Measurements from ENCODE around the gene MAP4.
"Not testable (repeated sequence)": the region's sequence is repeated elsewhere in the genome, so short reads cannot be mapped to it uniquely, and the experiment has no call there.

Gene MAP4

GRCh38 chr3:48030188-48030587 lies 14.0 kb upstream of the MAP4 start:
- no peaks in the 10 kb centered on the region for H3K27me3 ChIP-seq (ENCODE audit: insufficient read depth, low read length)
- no peak overlapping the region for H3K4me3 ChIP-seq (ENCODE audit: low read length)
- no peaks in the 10 kb centered on the region for H3K36me3 ChIP-seq (ENCODE audit: insufficient read depth, low read length)
- peaks cover 15% of the 10 kb centered on the region for H3K4me1 ChIP-seq (ENCODE audit: insufficient read depth, low read length)
- H2AFZ ChIP-seq (ENCODE audit: low read depth, low read length), result no peak overlapping the region
- H3K9me3 ChIP-seq (ENCODE audit: low read length), result no peaks in the 10 kb centered on the region

- no peaks in the 10 kb centered on the region for H3K27me3 ChIP-seq (ENCODE audit: insufficient read depth, low read length)
These were observed 11.0 kb upstream of the MAP4 start for GRCh38 chr3:48026951-48027908.

GRCh38 chr3:48026098-48026497 lies 9.9 kb upstream of the MAP4 start:
- Histone ChIP-seq H3K4me1 (ENCODE audit: insufficient read depth, low read length) (peaks cover 10% of the 10 kb centered on the region), H3K4me3 (ENCODE audit: low read length) (no peak overlapping the region), H3K27me3 (ENCODE audit: insufficient read depth, low read length) (no peaks in the 10 kb centered on the region), H3K36me3 (ENCODE audit: insufficient read depth, low read length) (no peaks in the 10 kb centered on the region), H2AFZ (ENCODE audit: low read depth, low read length) (no peak overlapping the region), H3K9me3 (ENCODE audit: low read length) (no peaks in the 10 kb centered on the region)

More at GRCh38 chr3:48026951-48027908, 11.0 kb upstream of the MAP4 start:
- Histone ChIP-seq H3K4me1 (ENCODE audit: insufficient read depth, low read length) (peaks cover 10% of the 10 kb centered on the region), H3K36me3 (ENCODE audit: insufficient read depth, low read length) (no peaks in the 10 kb centered on the region), H3K9me3 (ENCODE audit: low read length) (no peaks in the 10 kb centered on the region), H2AFZ (ENCODE audit: low read depth, low read length) (no peak overlapping the region), H3K4me3 (ENCODE audit: low read length) (no peak overlapping the region)

GRCh38 chr3:48024401-48024800 lies 8.2 kb upstream of the MAP4 start:
- Histone ChIP-seq H3K36me3 (ENCODE audit: insufficient read depth, low read length) (peaks cover 2% of the 10 kb centered on the region), H3K9me3 (ENCODE audit: low read length) (no peaks in the 10 kb centered on the region), H3K4me3 (ENCODE audit: low read length) (no peak overlapping the region), H3K4me1 (ENCODE audit: insufficient read depth, low read length) (peaks cover 10% of the 10 kb centered on the region), H3K27me3 (ENCODE audit: insufficient read depth, low read length) (no peaks in the 10 kb centered on the region), H2AFZ (ENCODE audit: low read depth, low read length) (no peak overlapping the region)

- Histone ChIP-seq H3K4me1 (ENCODE audit: insufficient read depth, low read length) (peaks cover 10% of the 10 kb centered on the region), H3K9me3 (ENCODE audit: low read length) (peaks cover 2% of the 10 kb centered on the region), H3K27me3 (ENCODE audit: insufficient read depth, low read length) (no peaks in the 10 kb centered on the region), H3K4me3 (ENCODE audit: low read length) (no peak overlapping the region), H2AFZ (ENCODE audit: low read depth, low read length) (no peak overlapping the region), H3K36me3 (ENCODE audit: insufficient read depth, low read length) (peaks cover 7% of the 10 kb centered on the region)
These were observed 7.2 kb upstream of the MAP4 start for GRCh38 chr3:48023377-48023776.

GRCh38 chr3:48022178-48022577 lies 6.0 kb upstream of the MAP4 start:
- H3K9me3 ChIP-seq (ENCODE audit: low read length), result peaks cover 5% of the 10 kb centered on the region
- H3K27me3 ChIP-seq (ENCODE audit: insufficient read depth, low read length), result no peaks in the 10 kb centered on the region
- peaks cover 10% of the 10 kb centered on the region for H3K4me1 ChIP-seq (ENCODE audit: insufficient read depth, low read length)
- H2AFZ ChIP-seq (ENCODE audit: low read depth, low read length), result no peak overlapping the region
- no peak overlapping the region for H3K4me3 ChIP-seq (ENCODE audit: low read length)
- H3K36me3 ChIP-seq (ENCODE audit: insufficient read depth, low read length), result peaks cover 7% of the 10 kb centered on the region

- Histone ChIP-seq H3K4me1 (ENCODE audit: insufficient read depth, low read length) (peaks cover 13% of the 10 kb centered on the region), H3K36me3 (ENCODE audit: insufficient read depth, low read length) (peaks cover 7% of the 10 kb centered on the region), H3K9me3 (ENCODE audit: low read length) (peaks cover 5% of the 10 kb centered on the region)
These were observed 2.6 kb upstream of the MAP4 start for GRCh38 chr3:48018841-48019240.

GRCh38 chr3:48015431-48016180 lies 610 bp downstream of the MAP4 start:
- Histone ChIP-seq H3K4me3 (ENCODE audit: low read length) (no peak overlapping the region), H3K36me3 (ENCODE audit: insufficient read depth, low read length) (peaks cover 10% of the 10 kb centered on the region), H3K9me3 (ENCODE audit: low read length) (peaks cover 5% of the 10 kb centered on the region), H2AFZ (ENCODE audit: low read depth, low read length) (no peak overlapping the region), H3K4me1 (ENCODE audit: insufficient read depth, low read length) (peaks cover 12% of the 10 kb centered on the region), H3K27me3 (ENCODE audit: insufficient read depth, low read length) (no peaks in the 10 kb centered on the region)

More at GRCh38 chr3:48018841-48019240, 2.6 kb upstream of the MAP4 start:
- no peaks in the 10 kb centered on the region for H3K27me3 ChIP-seq (ENCODE audit: insufficient read depth, low read length)
- no peak overlapping the region for H3K4me3 ChIP-seq (ENCODE audit: low read length)
- no peak overlapping the region for H2AFZ ChIP-seq (ENCODE audit: low read depth, low read length)

- Histone ChIP-seq H3K4me3 (ENCODE audit: low read length) (no peak overlapping the region), H3K36me3 (ENCODE audit: insufficient read depth, low read length) (peaks cover 13% of the 10 kb centered on the region), H3K9me3 (ENCODE audit: low read length) (peaks cover 7% of the 10 kb centered on the region), H2AFZ (ENCODE audit: low read depth, low read length) (no peak overlapping the region), H3K27me3 (ENCODE audit: insufficient read depth, low read length) (no peaks in the 10 kb centered on the region), H3K4me1 (ENCODE audit: insufficient read depth, low read length) (peaks cover 12% of the 10 kb centered on the region)
These were observed 1.9 kb downstream of the MAP4 start for GRCh38 chr3:48014358-48014757.

GRCh38 chr3:48013288-48013980 lies 2.8 kb downstream of the MAP4 start:
- H3K27me3 ChIP-seq (ENCODE audit: insufficient read depth, low read length), result no peaks in the 10 kb centered on the region
- H3K36me3 ChIP-seq (ENCODE audit: insufficient read depth, low read length), result peaks cover 12% of the 10 kb centered on the region
- H3K9me3 ChIP-seq (ENCODE audit: low read length), result peaks cover 12% of the 10 kb centered on the region
- no peak overlapping the region for H3K4me3 ChIP-seq (ENCODE audit: low read length)
- peaks cover 12% of the 10 kb centered on the region for H3K4me1 ChIP-seq (ENCODE audit: insufficient read depth, low read length)
- no peak overlapping the region for H2AFZ ChIP-seq (ENCODE audit: low read depth, low read length)

- peaks cover 9% of the 10 kb centered on the region for H3K9me3 ChIP-seq (ENCODE audit: low read length)
- H3K27me3 ChIP-seq (ENCODE audit: insufficient read depth, low read length), result no peaks in the 10 kb centered on the region
- no peak overlapping the region for H2AFZ ChIP-seq (ENCODE audit: low read depth, low read length)
- peaks cover 12% of the 10 kb centered on the region for H3K36me3 ChIP-seq (ENCODE audit: insufficient read depth, low read length)
- H3K4me1 ChIP-seq (ENCODE audit: insufficient read depth, low read length), result peaks cover 12% of the 10 kb centered on the region
- H3K4me3 ChIP-seq (ENCODE audit: low read length), result no peak overlapping the region
These were observed 3.6 kb downstream of the MAP4 start for GRCh38 chr3:48012659-48013058.

- H3K9me3 ChIP-seq (ENCODE audit: low read length); H3K4me3 ChIP-seq (ENCODE audit: low read length); H2AFZ ChIP-seq (ENCODE audit: low read depth, low read length); H3K27me3 ChIP-seq (ENCODE audit: insufficient read depth, low read length); H3K4me1 ChIP-seq (ENCODE audit: insufficient read depth, low read length): not testable (repeated sequence)
- H3K36me3 ChIP-seq (ENCODE audit: insufficient read depth, low read length), result peaks cover 12% of the 10 kb centered on the region
These were observed 8.2 kb downstream of the MAP4 start for GRCh38 chr3:48008066-48008465.

- not testable (repeated sequence) for H3K9me3 ChIP-seq (ENCODE audit: low read length); H3K4me3 ChIP-seq (ENCODE audit: low read length); H3K27me3 ChIP-seq (ENCODE audit: insufficient read depth, low read length); H3K4me1 ChIP-seq (ENCODE audit: insufficient read depth, low read length); H2AFZ ChIP-seq (ENCODE audit: low read depth, low read length)
- peaks cover 12% of the 10 kb centered on the region for H3K36me3 ChIP-seq (ENCODE audit: insufficient read depth, low read length)
These were observed 8.9 kb downstream of the MAP4 start for GRCh38 chr3:48007361-48007760.

Data from neuron (in vitro differentiated cells).